NCI-H1048 (cell line): Measurements from ENCODE around the gene SORCS2.

ENCODE experiments used
- DNase-seq: peaks from one replicate; lab custom pipeline; 2025; lab: John Stamatoyannopoulos, UW

SORCS2 gene

GRCh38 chr4:7224001-7224400 is 31.7 kb downstream of the SORCS2 start:
- no peak for DNase-seq

GRCh38 chr4:7224878-7225533 is 32.7 kb downstream of the SORCS2 start:
- DNase-seq, result no peak

DNA sequence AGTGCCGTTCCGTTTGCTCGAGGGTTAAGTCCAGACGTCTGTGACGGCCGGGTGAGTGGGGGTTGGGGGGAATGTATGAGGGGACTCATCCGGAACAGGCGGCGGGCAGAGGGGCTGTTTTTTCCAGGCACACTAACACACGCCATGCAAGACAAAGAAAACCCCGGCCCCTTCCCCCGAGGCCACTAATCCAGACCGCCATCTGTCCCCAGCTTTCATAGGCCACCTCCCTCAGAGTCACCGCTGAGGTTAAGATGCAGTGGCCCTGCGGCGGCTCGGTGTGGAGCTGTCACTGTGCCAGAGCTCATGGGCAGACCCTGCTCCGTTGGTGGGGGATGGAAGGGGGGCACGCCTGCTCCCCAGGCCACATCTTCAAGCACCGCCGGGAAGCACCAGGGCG is 34.1 kb downstream of the SORCS2 start:
- DNase-seq, result no peak

- no peak for DNase-seq
Observed at GRCh38 chr4:7227008-7227407, 34.7 kb downstream of the SORCS2 start.

DNA sequence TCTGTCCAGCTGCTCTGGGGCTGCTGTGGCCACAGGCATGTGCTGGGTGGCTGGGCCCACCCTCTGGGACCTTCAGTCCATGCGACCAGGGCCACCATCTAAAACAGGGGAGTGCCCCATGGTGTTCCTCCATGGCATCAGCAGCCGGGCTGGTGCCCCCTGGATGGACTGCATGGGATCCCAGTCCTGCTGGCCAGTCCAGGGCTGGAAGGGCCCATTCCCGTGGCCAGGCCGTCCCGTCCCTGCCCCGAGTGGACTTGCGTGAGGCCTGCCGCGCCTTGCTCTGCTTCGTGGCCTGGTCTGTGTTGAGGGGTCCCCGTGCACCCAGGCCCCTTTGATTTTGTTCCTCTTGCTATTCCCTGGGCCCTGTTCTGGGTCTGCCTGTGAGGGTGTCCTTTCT is 36.4 kb downstream of the SORCS2 start:
- DNase-seq, result no peak

DNA sequence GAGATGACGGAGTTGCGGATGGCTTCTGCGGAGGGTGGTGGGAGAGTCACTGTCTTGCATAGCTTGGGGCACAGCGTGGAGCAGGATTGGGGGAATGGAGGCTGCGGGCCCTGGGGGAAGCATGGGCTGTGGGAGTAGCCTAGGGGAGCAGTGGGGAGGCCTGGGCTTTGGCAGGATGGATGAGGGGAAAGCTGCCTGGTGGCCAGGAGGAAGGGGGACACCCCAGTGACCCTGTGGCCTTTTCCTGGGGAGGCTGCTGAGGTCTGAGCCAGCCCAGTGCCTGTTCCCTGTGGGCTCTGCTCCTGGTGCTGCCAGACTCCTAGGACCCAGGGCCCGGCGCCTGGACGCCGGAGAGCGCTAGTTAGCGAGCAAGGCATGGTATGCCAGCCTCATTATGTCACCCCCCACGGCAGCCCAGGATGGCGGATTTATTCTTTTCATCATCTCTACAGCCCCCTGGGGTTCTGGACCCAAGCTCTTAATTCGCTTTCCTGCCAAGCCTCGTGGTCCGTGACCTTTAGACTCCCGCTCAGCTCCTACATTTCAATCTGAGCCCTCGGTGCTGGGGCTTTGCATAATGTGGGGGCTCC is 39.8 kb downstream of the SORCS2 start:
- no peak for DNase-seq

DNA sequence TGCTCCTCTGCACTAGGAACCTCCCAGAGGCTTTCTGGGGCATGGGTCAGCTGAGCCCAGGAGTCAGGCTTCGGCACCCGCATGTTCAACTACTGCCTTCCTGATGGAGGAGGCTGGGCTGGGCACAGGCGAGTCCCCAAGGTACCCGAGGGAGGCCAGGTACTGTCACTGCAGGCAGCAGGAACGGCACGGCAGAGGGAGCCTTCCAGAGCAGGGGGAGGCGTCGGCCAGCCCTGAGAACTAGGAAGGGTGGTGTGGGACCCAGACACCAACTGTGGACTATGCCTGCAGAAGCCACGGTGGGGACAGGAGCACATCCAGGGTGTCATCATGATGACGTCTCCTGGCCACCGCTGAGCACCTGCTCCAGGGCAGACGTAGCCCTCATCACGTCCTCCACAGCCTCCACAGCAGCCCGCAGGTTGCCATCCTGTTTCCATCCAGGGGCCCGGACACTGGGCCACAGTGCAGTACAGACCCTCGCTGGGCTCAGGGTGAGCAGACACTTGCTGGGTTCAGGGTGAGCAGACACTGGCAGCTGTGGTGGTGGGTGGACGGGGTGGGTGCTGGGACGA is 40.8 kb downstream of the SORCS2 start:
- DNase-seq, result no peak

GRCh38 chr4:7233601-7234000 is 41.3 kb downstream of the SORCS2 start:
- DNase-seq, result no peak

- no peak for DNase-seq
Observed at GRCh38 chr4:7234355-7235029, 42.2 kb downstream of the SORCS2 start.

DNA sequence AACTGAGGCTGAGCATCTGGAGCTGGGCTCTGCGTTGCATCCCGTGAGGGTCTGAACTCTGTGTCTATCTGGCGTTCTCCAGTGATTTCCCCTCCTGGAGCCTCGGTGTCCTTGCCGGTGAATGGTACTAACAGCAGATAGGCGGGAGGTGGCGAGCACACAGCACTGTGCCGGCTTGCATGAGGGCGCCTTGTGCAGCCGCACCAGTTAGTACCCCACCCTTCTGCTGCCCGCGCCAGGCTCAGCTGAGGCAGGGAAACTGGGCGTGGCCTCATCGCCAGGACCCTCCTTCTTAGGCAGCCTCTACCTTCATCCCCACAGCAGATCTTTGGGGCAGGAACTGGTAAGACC is 42.7 kb downstream of the SORCS2 start:
- no peak for DNase-seq

DNA sequence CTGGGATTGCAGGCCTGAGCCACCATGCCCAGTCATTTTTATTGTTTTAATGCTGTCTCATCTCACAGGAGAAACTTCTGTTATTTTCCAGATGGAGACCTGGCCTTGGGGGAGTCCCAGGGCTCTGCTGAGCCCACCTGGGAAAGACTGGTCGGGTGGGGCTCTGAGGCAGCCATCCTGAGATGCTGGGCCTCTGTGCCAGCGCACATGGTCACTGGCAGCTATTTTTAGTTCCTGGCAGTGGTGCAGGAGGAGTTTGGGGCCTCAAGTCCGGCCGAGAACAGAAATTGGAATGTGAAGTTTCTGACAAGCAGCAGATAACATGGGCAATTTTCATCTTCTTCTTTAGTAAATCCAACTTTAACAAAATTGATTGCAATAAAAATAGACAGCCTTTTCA is 44.5 kb downstream of the SORCS2 start:
- DNase-seq, result no peak

DNA sequence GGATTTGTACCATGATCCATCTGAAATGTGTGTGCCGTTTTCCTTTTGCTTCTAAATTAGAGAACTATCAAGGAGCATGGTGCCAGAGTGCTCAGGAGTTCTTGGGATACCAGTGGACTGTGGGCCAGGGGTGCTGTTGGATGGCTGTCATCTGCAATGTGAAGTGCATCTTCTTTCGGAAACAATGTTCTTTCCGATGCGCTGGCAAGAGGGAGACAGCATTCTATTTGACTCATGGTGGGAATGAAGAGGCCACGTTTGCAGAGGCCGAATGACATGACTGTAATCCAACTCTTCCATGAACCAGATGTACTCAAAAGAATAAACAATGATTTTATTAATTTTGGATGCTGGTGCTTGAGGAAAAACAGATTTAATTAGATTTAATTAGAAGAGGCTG is 45.5 kb downstream of the SORCS2 start:
- DNase-seq, result no peak

GRCh38 chr4:7238300-7238960 is 46.1 kb downstream of the SORCS2 start:
- DNase-seq, result no peak

- DNase-seq, result no peak
Observed at GRCh38 chr4:7239101-7239820, 46.9 kb downstream of the SORCS2 start.

GRCh38 chr4:7239844-7240243 is 47.5 kb downstream of the SORCS2 start:
- DNase-seq, result no peak

- DNase-seq, result no peak
Observed at GRCh38 chr4:7240306-7240705, 48.0 kb downstream of the SORCS2 start.

GRCh38 chr4:7241597-7242125 is 49.3 kb downstream of the SORCS2 start:
- DNase-seq, result no peak

- DNase-seq, result no peak
Observed at GRCh38 chr4:7242766-7243165, 50.4 kb downstream of the SORCS2 start.

- DNase-seq, result no peak
Observed at GRCh38 chr4:7243609-7244330, 51.4 kb downstream of the SORCS2 start.

GRCh38 chr4:7244331-7244665 is 52.0 kb downstream of the SORCS2 start:
- no peak for DNase-seq

- DNase-seq, result no peak
Observed at GRCh38 chr4:7244751-7245320, 52.5 kb downstream of the SORCS2 start.
